Smooth muscle cell (in vitro differentiated cells): ENCODE results near the gene TNFRSF21. TPM values are rescaled to one million over a fixed set of nuclear protein-coding genes. Genes with fewer than 3 reads are reported as not detected.

Source experiments
- DNase-seq: peaks from one replicate; lab custom pipeline; 2025; ENCODE audit not compliant: unreplicated experiment; lab: John Stamatoyannopoulos, UW
- H2AFZ ChIP-seq: fragments of 200-600 bp; sonication (generic); 2 replicates; pipeline ENCODE4 v1.6.0; 2016; ENCODE audit warnings: antibody characterized with exemption, low read depth, mild to moderate bottlenecking
- H3F3A ChIP-seq: fragments of 200-600 bp; sonication (generic); 2 replicates; pipeline ENCODE4 v1.6.0; 2017; ENCODE audit warnings: antibody characterized with exemption, low read depth
- H3K27ac ChIP-seq: fragments of 200-600 bp; sonication (generic); 2 replicates; pipeline ENCODE4 v1.5.1; 2016; ENCODE audit warnings: low read depth, mild to moderate bottlenecking
- H3K27me3 ChIP-seq: fragments of 200-600 bp; sonication (generic); 2 replicates; pipeline ENCODE4 v1.6.1; 2016; ENCODE audit warnings: low read depth, mild to moderate bottlenecking
- H3K36me3 ChIP-seq: fragments of 200-600 bp; sonication (generic); 2 replicates; pipeline ENCODE4 v1.5.1; 2016; ENCODE audit warnings: low read depth
- H3K4me1 ChIP-seq: fragments of 200-600 bp; sonication (generic); 2 replicates; pipeline ENCODE4 v1.5.1; 2016; ENCODE audit warnings: low read depth
- H3K4me2 ChIP-seq: fragments of 200-600 bp; sonication (generic); 2 replicates; pipeline ENCODE4 v1.6.0; 2016; ENCODE audit warnings: mild to moderate bottlenecking
- H3K4me3 ChIP-seq: fragments of 200-600 bp; sonication (generic); 2 replicates; pipeline ENCODE4 v1.5.1; 2016; ENCODE audit warnings: mild to moderate bottlenecking
- H3K79me2 ChIP-seq: fragments of 200-600 bp; sonication (generic); 2 replicates; pipeline ENCODE4 v1.6.0; 2016; ENCODE audit warnings: low read depth, mild to moderate bottlenecking
- H3K9ac ChIP-seq: fragments of 200-600 bp; sonication (generic); 2 replicates; pipeline ENCODE4 v1.6.0; 2016; ENCODE audit warnings: low read depth
- H3K9me3 ChIP-seq: fragments of 200-600 bp; sonication (generic); replicated peaks from 2 replicates; pipeline ENCODE4 v1.5.1; 2016; ENCODE audit warnings: low read depth
- H4K20me1 ChIP-seq: fragments of 200-600 bp; sonication (generic); 2 replicates; pipeline ENCODE4 v1.6.0; 2016; ENCODE audit warnings: low read depth
- WGBS: methylation state at CpG from one replicate; pipeline ENCODE4 v1.1.7; 2016; ENCODE audit warnings: low lambda C conversion rate; 5-methylcytosine and 5-hydroxymethylcytosine counted together
- polyA plus RNA-seq: library from polyadenylated mRNA; unstranded; fragments of >200 nt; fragmentation: Nextera tagmentation; extraction: Ambion mirVana; gene quantifications from 2 replicates; pipeline ENCODE4 v1.2.1, GENCODE V29; 2016
- total RNA-seq: library from RNA; depleted of rRNA; stranded (reverse); fragments of >200 nt; gene quantifications from 2 replicates; pipeline ENCODE4 v1.2.3, GENCODE V29; 2014
- TF ChIP-seq, protein P1 (sequence below): fragments of 200-600 bp; sonication (generic); IDR thresholded peaks from 2 replicates; pipeline ENCODE4 v1.5.1; 2017; ENCODE audit warnings: borderline replicate concordance, mild to moderate bottlenecking, antibody characterized with exemption; ENCODE audit not compliant: insufficient read depth, poor library complexity, severe bottlenecking

The TNFRSF21 gene
- total and polyA plus RNA-seq, 2 experiments from 2014 or later: 30.1 to 32.8 TPM

DNA sequence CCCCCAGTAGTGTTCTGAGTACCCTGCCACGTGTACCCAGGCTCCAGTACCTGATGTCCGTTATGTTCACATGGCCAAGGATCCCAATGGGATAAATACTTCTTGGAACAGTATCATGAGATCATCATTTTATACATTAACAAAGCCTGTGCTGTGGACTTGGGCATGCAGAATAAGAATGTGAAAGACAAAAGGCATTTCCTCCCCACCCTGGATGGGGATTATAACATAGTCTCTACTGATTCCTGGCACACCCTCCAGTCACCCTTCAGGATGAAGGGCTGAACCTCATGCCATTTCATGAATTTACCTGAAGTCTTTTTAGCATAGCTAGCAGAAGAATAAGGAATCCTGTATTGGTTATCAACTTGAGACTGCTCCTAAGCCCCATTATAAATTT, 2.8 kb downstream of the TNFRSF21 start:
- Histone ChIP-seq H3K9ac (no peak overlapping the region), H3K27ac (no peak overlapping the region), H3K36me3 (no peaks in the 10 kb centered on the region), H3K4me3 (peak overlapping the region; percentile 82), H3K27me3 (no peaks in the 10 kb centered on the region), H3K4me1 (peaks cover 5% of the 10 kb centered on the region), H3K79me2 (peaks cover 78% of the 10 kb centered on the region), H3F3A (no peaks in the 10 kb centered on the region), H2AFZ (no peak overlapping the region), H3K4me2 (peak overlapping the region; percentile 50), H4K20me1 (peaks cover 52% of the 10 kb centered on the region), H3K9me3 (no peaks in the 10 kb centered on the region)
- DNase-seq: no peak
- TF ChIP-seq, protein P1, sequence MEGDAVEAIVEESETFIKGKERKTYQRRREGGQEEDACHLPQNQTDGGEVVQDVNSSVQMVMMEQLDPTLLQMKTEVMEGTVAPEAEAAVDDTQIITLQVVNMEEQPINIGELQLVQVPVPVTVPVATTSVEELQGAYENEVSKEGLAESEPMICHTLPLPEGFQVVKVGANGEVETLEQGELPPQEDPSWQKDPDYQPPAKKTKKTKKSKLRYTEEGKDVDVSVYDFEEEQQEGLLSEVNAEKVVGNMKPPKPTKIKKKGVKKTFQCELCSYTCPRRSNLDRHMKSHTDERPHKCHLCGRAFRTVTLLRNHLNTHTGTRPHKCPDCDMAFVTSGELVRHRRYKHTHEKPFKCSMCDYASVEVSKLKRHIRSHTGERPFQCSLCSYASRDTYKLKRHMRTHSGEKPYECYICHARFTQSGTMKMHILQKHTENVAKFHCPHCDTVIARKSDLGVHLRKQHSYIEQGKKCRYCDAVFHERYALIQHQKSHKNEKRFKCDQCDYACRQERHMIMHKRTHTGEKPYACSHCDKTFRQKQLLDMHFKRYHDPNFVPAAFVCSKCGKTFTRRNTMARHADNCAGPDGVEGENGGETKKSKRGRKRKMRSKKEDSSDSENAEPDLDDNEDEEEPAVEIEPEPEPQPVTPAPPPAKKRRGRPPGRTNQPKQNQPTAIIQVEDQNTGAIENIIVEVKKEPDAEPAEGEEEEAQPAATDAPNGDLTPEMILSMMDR: no peak
- WGBS: 75% methylated on average over 2 of the region's 2 CpGs

GRCh38 chr6:47303861-47304260, 5.8 kb downstream of the TNFRSF21 start:
- Histone ChIP-seq H3K27ac (no peak overlapping the region), H3K4me1 (peaks cover 5% of the 10 kb centered on the region), H3K9ac (no peak overlapping the region), H3K4me2 (no peak overlapping the region), H3K9me3 (no peaks in the 10 kb centered on the region), H3K79me2 (peaks cover 99% of the 10 kb centered on the region), H3K27me3 (no peaks in the 10 kb centered on the region), H3K4me3 (no peak overlapping the region), H3F3A (no peaks in the 10 kb centered on the region), H2AFZ (no peak overlapping the region), H3K36me3 (no peaks in the 10 kb centered on the region), H4K20me1 (peaks cover 69% of the 10 kb centered on the region)
- 100% methylated on average over 1 of the region's 1 CpG for WGBS
- TF ChIP-seq, protein P1: no peak
- DNase-seq: no peak

DNA sequence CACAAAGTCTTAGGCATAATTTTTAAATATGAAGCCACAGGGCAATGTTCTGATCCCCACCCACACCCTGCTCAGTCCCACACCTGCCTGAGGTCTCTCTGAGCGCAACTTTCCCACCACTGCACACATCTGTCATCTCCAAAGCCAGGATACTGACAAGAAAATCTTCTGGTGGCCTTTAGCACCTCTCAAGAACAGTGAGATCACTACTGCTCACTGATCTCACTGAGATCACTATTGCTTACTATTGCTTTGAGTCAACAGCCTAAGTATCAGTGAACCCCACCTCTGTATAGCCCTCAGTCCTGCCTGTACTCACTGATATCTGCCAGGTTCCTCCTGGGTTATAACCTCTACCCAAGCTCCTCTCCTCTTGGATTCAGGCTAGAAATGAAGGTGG, 6.4 kb downstream of the TNFRSF21 start:
- WGBS: 88% methylated on average over 1 of the region's 1 CpG
- no peaks in the 10 kb centered on the region for H3K36me3 ChIP-seq
- no peak for DNase-seq
- H4K20me1 ChIP-seq: peaks cover 74% of the 10 kb centered on the region
- H3K4me2 ChIP-seq: no peak overlapping the region
- H2AFZ ChIP-seq: no peak overlapping the region
- H3K27me3 ChIP-seq: no peaks in the 10 kb centered on the region
- H3K4me1 ChIP-seq: peaks cover 5% of the 10 kb centered on the region
- TF ChIP-seq, protein P1: no peak
- no peak overlapping the region for H3K4me3 ChIP-seq
- H3K9ac ChIP-seq: no peak overlapping the region
- H3K9me3 ChIP-seq: no peaks in the 10 kb centered on the region
- H3K27ac ChIP-seq: no peak overlapping the region
- peaks cover 98% of the 10 kb centered on the region for H3K79me2 ChIP-seq
- H3F3A ChIP-seq: no peaks in the 10 kb centered on the region

GRCh38 chr6:47302043-47302442, 7.7 kb downstream of the TNFRSF21 start:
- Histone ChIP-seq H3K36me3 (no peaks in the 10 kb centered on the region), H3K9me3 (no peaks in the 10 kb centered on the region), H3K27ac (no peak overlapping the region), H2AFZ (no peak overlapping the region), H3K9ac (no peak overlapping the region), H4K20me1 (peaks cover 76% of the 10 kb centered on the region), H3K79me2 (peaks cover 98% of the 10 kb centered on the region), H3K4me3 (no peak overlapping the region), H3K4me1 (no peaks in the 10 kb centered on the region), H3K27me3 (no peaks in the 10 kb centered on the region), H3K4me2 (no peak overlapping the region), H3F3A (no peaks in the 10 kb centered on the region)
- no peak for DNase-seq
- TF ChIP-seq, protein P1: no peak
- WGBS: 95% methylated on average over 6 of the region's 6 CpGs
